ENCODE measurements around the gene CCNA2. TPM values are rescaled to one million over a fixed set of nuclear protein-coding genes. Genes with fewer than 3 reads are reported as not detected.

The CCNA2 gene
- total and polyA plus RNA-seq, 8 donors, result 2.0 to 14.2 (median 6.4) TPM; not detected in 1

GRCh38 chr4:121769341-121769740, 54.3 kb downstream of the CCNA2 start:
- H3K4me1 ChIP-seq, result peaks cover 7 to 12% (median 9%) of the 10 kb centered on the region in 4 donors
- no peak for DNase-seq
- no peak overlapping the region for H3K4me3 ChIP-seq
- intact Hi-C loops (cut with DNase I; ENCODE audit: low total_unique reads), result no loop called here
- no peak for TF ChIP-seq POLR2A (IDR thresholded peaks at IDR 0.05)
- TF ChIP-seq EP300 (IDR thresholded peaks at IDR 0.05), result no peak
- TF ChIP-seq CTCF (IDR thresholded peaks at IDR 0.05), result no peak
- TF ChIP-seq POLR2AphosphoS5 (IDR thresholded peaks at IDR 0.05), result no peak
- H3K27ac ChIP-seq, result no peak overlapping the region
- H3K9me3 ChIP-seq, result no peaks in the 10 kb centered on the region
- H3K27me3 ChIP-seq, result peaks cover 7 to 31% (median 17%) of the 10 kb centered on the region in 3 donors
- WGBS, 5 donors, result 75 to 90% (median 86%) methylated on average over 2 of the region's 2 CpGs
- H3K36me3 ChIP-seq, result no peaks in the 10 kb centered on the region

- intact Hi-C loops (cut with DNase I; ENCODE audit: low total_unique reads), result no loop called here
- no peaks in the 10 kb centered on the region for H3K9me3 ChIP-seq
- peaks cover 8 to 42% (median 25%) of the 10 kb centered on the region in 3 donors for H3K27me3 ChIP-seq
- peaks cover 7 to 13% (median 10%) of the 10 kb centered on the region in 4 donors for H3K4me1 ChIP-seq
- H3K4me3 ChIP-seq, result no peak overlapping the region
- TF ChIP-seq EP300 (IDR thresholded peaks at IDR 0.05) (no peak), CTCF (IDR thresholded peaks at IDR 0.05) (no peak), POLR2A (IDR thresholded peaks at IDR 0.05) (no peak), POLR2AphosphoS5 (IDR thresholded peaks at IDR 0.05) (no peak)
- no peaks in the 10 kb centered on the region for H3K36me3 ChIP-seq
- DNase-seq, result no peak
- WGBS, 5 donors, result 83 to 93% (median 89%) methylated on average over 4 of the region's 4 CpGs
- H3K27ac ChIP-seq, result no peak overlapping the region
Measured at GRCh38 chr4:121767166-121767565, 56.5 kb downstream of the CCNA2 start.

Other genes with a start within 250 kb of the CCNA2 start
- 100 to 1,000 TPM in 3 of 5 donors, 10 to 100 TPM in 2; 77.9 to 368 (median 102) TPM for gene ANXA5, start 126.9 kb downstream of the CCNA2 start, total RNA-seq
- gene ANXA5, start 126.9 kb downstream of the CCNA2 start, polyA plus RNA-seq, result 100 to 1,000 TPM; 169 to 357 (median 224) TPM
- gene SMIM43, start 58.7 kb downstream of the CCNA2 start, total RNA-seq, result under 1 TPM in 1 of 5 donors, not detected in 4; 0.18 TPM
- gene SMIM43, start 58.7 kb downstream of the CCNA2 start, polyA plus RNA-seq, result under 1 TPM in 2 of 3 donors, not detected in 1; 0.10 to 0.31 TPM
- 100 to 1,000 TPM in 1 of 5 donors, 10 to 100 TPM in 4; 10.4 to 162 (median 34.5) TPM for gene EXOSC9, start 22.6 kb downstream of the CCNA2 start, total RNA-seq
- gene EXOSC9, start 22.6 kb downstream of the CCNA2 start, polyA plus RNA-seq, result 10 to 100 TPM; 16.4 to 22.0 (median 18.6) TPM
- 10 to 100 TPM; 10.3 to 22.2 (median 19.3) TPM for gene BBS7, start 46.6 kb upstream of the CCNA2 start, total RNA-seq
- 1 to 10 TPM; 6.7 to 8.7 (median 7.8) TPM for gene BBS7, start 46.6 kb upstream of the CCNA2 start, polyA plus RNA-seq
- gene TRPC3, start 128.2 kb upstream of the CCNA2 start, total RNA-seq, result 1 to 10 TPM in 1 of 5 donors, under 1 TPM in 1, not detected in 3; 0.72 to 3.7 TPM
- gene TRPC3, start 128.2 kb upstream of the CCNA2 start, polyA plus RNA-seq, result under 1 TPM in 2 of 3 donors, not detected in 1; 0.31 to 0.68 TPM